Activated naive CD4-positive, alpha-beta T cell treated with anti-CD3 and anti-CD28 coated beads, Interleukin-2, amount 10 ng/mL, durations not matched to agents 7 days and 5 days (primary cell): ENCODE results near the gene THRB.

Source experiments
- CTCF ChIA-PET: fragments of 350-600 bp; sonication (Branson Sonifier 250); formaldehyde crosslinking; loops from one replicate; lab custom pipeline; 2021; ENCODE audit warnings: antibody characterized with exemption; lab: Charles Lee
- DNase-seq: peaks from one replicate; pipeline ENCODE4 v3.0.0-alpha.2; 2020
- H3K27ac Mint-ChIP-seq: one replicate; pipeline ENCODE4 v1.8.0; 2021; ENCODE audit warnings: mild to moderate bottlenecking, moderate library complexity, mixed read lengths
- H3K27me3 Mint-ChIP-seq: one replicate; pipeline ENCODE4 v1.8.0; 2021; ENCODE audit warnings: mild to moderate bottlenecking, mixed read lengths
- H3K36me3 Mint-ChIP-seq: one replicate; pipeline ENCODE4 v1.8.0; 2021; ENCODE audit warnings: mixed read lengths
- H3K4me1 Mint-ChIP-seq: one replicate; pipeline ENCODE4 v1.8.0; 2021; ENCODE audit warnings: mixed read lengths
- H3K4me3 Mint-ChIP-seq: one replicate; pipeline ENCODE4 v1.8.0; 2021; ENCODE audit warnings: mild to moderate bottlenecking, moderate library complexity, mixed read lengths
- H3K9me3 Mint-ChIP-seq: one replicate; pipeline ENCODE4 v1.8.0; 2021; ENCODE audit warnings: mixed read lengths

THRB gene

DNA sequence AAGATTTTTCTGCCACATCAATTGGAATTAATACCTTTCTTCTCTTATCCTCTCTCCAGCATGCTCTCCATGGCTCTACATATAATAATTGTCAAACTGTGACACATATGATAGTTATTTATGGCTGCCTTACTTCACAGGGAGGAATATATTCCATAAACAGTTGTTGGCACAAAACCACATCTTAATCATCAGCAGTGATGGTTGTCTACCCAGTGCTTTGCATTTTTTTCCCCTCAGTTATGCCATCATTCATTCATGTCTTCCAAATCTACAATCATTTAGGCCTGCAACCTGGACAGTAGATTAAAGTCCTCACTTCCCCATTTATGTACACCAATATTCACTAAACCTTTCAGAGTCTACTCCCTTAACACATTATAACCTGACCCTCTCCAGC lies 107.7 kb downstream of the THRB start:
- no peak for DNase-seq
- no peaks in the 10 kb centered on the region for H3K36me3 Mint-ChIP-seq
- H3K27ac Mint-ChIP-seq = no peak overlapping the region
- CTCF ChIA-PET = no interaction called here
- H3K4me3 Mint-ChIP-seq = no peak overlapping the region
- H3K9me3 Mint-ChIP-seq = no peaks in the 10 kb centered on the region
- H3K4me1 Mint-ChIP-seq = no peaks in the 10 kb centered on the region
- H3K27me3 Mint-ChIP-seq = no peaks in the 10 kb centered on the region

DNA sequence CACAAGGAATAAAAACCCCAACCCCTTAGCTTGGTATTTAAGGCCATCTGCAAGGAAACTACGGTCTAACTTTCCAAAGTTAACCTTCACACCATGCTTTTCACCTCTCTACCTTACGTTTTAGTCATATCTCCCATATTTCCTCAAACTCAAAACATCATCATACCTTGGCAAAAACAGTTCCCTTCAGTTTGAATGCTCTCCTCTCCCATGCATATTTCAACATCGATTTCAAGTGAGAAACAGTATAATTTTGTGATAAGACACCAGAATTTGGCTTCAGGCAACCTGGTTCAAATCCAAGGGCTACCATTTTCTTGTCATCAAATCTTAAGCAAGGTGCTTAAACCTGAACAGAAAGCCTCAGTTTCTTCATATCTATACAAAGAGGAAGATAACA lies 108.2 kb downstream of the THRB start:
- no peaks in the 10 kb centered on the region for H3K9me3 Mint-ChIP-seq
- H3K4me1 Mint-ChIP-seq = no peaks in the 10 kb centered on the region
- no peak overlapping the region for H3K4me3 Mint-ChIP-seq
- H3K36me3 Mint-ChIP-seq = no peaks in the 10 kb centered on the region
- DNase-seq = no peak
- CTCF ChIA-PET = no interaction called here
- H3K27me3 Mint-ChIP-seq = no peaks in the 10 kb centered on the region
- no peak overlapping the region for H3K27ac Mint-ChIP-seq

DNA sequence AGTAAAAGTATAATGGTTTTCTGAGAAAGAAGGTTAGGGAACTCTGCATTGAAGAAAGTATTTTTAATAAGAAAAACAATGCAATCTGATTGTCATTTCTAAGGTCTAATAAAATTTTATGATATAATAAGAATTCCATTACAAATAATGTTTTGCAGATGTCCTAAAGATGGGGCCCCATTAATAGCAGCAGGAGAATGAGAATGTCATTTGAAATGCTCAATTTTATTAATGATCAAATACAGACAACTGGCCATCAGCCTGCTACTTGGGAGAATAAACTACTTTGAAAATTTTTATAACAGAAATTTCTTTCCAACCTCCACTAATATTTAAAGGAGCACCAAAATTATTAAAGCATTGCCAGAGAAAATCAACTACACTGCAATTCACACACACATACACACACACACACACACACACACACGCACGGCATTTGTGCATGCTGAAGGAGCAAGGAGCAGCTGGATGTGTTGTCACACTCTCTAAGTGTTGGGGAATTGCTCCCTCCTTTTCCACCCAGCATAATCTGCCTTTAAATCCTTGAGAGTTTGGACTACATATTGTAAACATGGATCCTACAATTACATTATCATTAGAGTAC lies 109.5 kb downstream of the THRB start:
- H3K36me3 Mint-ChIP-seq = no peaks in the 10 kb centered on the region
- H3K4me3 Mint-ChIP-seq = no peak overlapping the region
- no peak for DNase-seq
- CTCF ChIA-PET = no interaction called here
- H3K27ac Mint-ChIP-seq = no peak overlapping the region
- H3K4me1 Mint-ChIP-seq = no peaks in the 10 kb centered on the region
- H3K9me3 Mint-ChIP-seq = no peaks in the 10 kb centered on the region
- H3K27me3 Mint-ChIP-seq = no peaks in the 10 kb centered on the region

DNA sequence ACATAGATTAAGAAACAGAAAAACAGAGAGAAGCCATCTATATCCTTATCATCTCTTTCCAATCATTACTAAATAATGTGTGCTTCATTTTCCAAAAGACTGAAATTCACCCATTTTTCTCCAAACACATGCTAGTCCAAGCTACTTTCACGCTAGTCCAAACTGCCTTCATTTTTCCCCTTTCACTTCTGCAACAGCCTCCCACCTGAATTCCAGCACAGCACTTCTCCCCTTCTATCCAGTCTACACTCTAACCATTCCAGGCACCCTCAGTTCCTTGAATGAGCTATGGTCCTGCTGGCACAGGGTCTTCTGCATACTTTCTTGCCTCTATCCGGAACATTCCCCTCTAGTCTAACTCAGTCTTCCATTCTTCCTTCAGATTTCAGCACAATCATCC lies 112.0 kb downstream of the THRB start:
- CTCF ChIA-PET = no interaction called here
- H3K4me1 Mint-ChIP-seq = no peaks in the 10 kb centered on the region
- no peaks in the 10 kb centered on the region for H3K36me3 Mint-ChIP-seq
- no peaks in the 10 kb centered on the region for H3K27me3 Mint-ChIP-seq
- no peak overlapping the region for H3K4me3 Mint-ChIP-seq
- no peak overlapping the region for H3K27ac Mint-ChIP-seq
- no peaks in the 10 kb centered on the region for H3K9me3 Mint-ChIP-seq
- DNase-seq = no peak

DNA sequence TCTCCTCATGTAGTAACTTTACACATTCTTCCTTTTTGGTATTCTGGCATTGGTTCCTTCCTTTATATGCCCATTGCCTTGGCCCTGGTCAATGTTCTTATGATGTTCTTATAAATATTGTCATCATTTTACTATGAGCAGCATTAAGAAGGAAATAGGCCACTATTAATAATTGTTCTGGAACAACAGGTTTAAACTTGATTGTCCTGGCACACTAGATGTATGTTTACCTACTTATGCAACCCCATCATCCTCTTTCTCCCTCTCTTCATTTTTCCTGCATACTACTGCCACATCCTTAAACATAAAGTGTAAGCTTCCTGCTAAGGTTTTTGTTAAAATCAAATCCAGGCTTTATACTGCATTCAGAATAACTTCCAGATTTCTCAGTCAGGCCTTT lies 114.7 kb downstream of the THRB start:
- DNase-seq = no peak
- Mint-ChIP-seq H3K27ac (no peak overlapping the region), H3K4me3 (no peak overlapping the region), H3K27me3 (no peaks in the 10 kb centered on the region), H3K9me3 (no peaks in the 10 kb centered on the region), H3K4me1 (no peaks in the 10 kb centered on the region), H3K36me3 (no peaks in the 10 kb centered on the region)
- CTCF ChIA-PET = no interaction called here

DNA sequence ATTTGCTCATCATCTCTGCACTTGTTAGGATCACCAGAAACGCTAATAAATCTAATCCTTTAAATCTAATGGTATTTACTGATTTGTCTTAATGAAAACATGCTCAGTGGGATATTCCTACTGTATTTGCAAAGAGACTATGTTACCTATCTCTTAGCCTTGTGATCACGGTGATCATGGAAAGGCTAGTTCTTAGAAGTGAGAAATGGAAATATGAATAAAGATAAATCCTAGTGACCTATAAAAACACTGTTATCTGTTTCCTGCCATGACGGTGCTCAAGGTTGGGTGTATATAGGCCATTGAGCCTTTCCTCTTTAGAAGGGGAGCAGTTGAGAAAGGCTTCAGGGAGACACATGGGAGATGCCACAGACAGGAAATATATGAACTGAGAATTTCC lies 116.3 kb downstream of the THRB start:
- no peak overlapping the region for H3K4me3 Mint-ChIP-seq
- CTCF ChIA-PET = no interaction called here
- no peaks in the 10 kb centered on the region for H3K9me3 Mint-ChIP-seq
- no peaks in the 10 kb centered on the region for H3K36me3 Mint-ChIP-seq
- no peak for DNase-seq
- no peaks in the 10 kb centered on the region for H3K27me3 Mint-ChIP-seq
- no peaks in the 10 kb centered on the region for H3K4me1 Mint-ChIP-seq
- H3K27ac Mint-ChIP-seq = no peak overlapping the region

DNA sequence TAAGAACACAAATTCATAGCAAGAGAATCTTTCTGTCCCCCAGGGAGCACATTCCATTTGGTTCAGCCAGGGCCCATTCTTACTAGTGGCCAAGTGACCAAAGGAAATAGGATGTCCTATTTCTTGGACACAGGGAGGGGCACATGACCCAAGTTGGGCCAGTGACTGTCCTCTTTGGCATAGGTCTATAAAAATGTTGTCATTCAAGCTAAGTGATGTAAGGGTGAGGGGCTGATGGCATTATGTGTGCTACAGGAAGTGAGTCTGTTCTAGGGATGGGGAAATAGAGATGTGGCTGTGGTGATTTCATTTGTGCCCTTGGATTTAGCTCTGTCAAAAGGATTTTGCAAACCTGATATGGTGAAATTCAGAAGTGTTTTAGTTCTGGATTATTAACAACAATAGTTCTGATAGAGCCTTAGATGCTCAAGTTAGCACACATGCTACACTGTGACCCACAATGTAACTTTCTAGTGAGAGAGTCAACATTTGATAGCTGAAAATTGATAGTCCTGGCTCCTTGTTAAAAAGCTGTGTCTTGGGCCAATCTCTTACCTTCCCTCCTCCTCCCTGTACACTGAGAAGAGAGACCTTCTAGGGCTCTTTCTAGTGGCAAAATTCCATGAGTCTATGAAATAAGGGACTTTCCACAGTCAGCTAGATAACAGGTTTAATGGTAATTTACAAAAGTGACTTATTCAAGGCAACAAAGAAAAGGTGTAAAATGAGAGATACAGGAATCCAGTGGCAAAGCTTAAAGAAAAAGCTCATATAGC lies 117.2 kb downstream of the THRB start:
- H3K4me1 Mint-ChIP-seq = no peaks in the 10 kb centered on the region
- no peaks in the 10 kb centered on the region for H3K36me3 Mint-ChIP-seq
- H3K4me3 Mint-ChIP-seq = no peak overlapping the region
- H3K27ac Mint-ChIP-seq = no peak overlapping the region
- H3K27me3 Mint-ChIP-seq = no peaks in the 10 kb centered on the region
- CTCF ChIA-PET = interaction anchor here (0.6 kb wide), 1 partner anchor 706 kb away, joined by 3 read pairs; no protein-coding TSS in a partner anchor
- no peaks in the 10 kb centered on the region for H3K9me3 Mint-ChIP-seq
- no peak for DNase-seq

DNA sequence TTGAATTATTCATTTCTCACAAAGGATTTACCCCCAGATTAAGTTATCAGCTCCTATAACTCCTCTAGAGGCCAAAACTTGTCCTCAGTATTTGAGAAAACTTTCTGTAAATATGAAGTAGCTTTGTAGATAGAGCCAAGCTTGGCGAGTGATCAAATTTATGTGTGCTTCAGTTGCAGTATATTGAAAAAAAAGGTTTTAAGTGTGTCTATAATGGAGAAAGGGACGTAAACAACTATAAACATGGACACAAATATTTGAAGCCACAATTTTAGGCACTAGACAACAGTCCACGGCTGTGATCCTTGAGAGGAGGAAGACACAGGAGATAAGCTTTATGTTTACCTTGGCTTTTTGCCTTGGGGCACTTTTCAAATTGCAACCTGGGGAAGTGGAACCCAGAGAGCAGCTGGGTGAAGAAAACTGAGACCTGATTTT lies 118.7 kb downstream of the THRB start:
- Mint-ChIP-seq H3K27me3 (no peaks in the 10 kb centered on the region), H3K9me3 (no peaks in the 10 kb centered on the region), H3K4me1 (no peaks in the 10 kb centered on the region), H3K4me3 (no peak overlapping the region), H3K27ac (no peak overlapping the region), H3K36me3 (no peaks in the 10 kb centered on the region)
- DNase-seq = no peak
- CTCF ChIA-PET = no interaction called here

DNA sequence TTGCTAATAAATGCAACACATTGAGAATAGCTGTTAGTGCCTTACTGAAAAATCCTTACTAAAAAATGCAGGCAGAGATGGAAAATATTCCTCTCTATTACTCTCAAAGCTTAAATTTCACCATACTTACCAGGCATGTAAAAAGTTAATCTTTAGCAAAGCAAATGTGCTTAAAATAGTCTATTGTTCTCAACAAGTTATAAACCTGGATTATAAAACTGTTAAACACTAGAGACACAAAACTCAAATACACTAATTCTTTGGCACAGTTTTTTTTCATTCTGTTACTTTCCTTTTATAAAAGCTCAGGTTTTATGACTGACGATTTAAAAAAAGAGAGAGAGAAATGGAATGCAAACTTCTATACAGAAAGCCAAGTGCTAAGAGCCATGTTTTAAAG lies 119.8 kb downstream of the THRB start:
- Mint-ChIP-seq H3K4me3 (no peak overlapping the region), H3K9me3 (no peaks in the 10 kb centered on the region), H3K4me1 (no peaks in the 10 kb centered on the region), H3K36me3 (no peaks in the 10 kb centered on the region), H3K27ac (no peak overlapping the region), H3K27me3 (no peaks in the 10 kb centered on the region)
- DNase-seq = no peak
- CTCF ChIA-PET = no interaction called here

DNA sequence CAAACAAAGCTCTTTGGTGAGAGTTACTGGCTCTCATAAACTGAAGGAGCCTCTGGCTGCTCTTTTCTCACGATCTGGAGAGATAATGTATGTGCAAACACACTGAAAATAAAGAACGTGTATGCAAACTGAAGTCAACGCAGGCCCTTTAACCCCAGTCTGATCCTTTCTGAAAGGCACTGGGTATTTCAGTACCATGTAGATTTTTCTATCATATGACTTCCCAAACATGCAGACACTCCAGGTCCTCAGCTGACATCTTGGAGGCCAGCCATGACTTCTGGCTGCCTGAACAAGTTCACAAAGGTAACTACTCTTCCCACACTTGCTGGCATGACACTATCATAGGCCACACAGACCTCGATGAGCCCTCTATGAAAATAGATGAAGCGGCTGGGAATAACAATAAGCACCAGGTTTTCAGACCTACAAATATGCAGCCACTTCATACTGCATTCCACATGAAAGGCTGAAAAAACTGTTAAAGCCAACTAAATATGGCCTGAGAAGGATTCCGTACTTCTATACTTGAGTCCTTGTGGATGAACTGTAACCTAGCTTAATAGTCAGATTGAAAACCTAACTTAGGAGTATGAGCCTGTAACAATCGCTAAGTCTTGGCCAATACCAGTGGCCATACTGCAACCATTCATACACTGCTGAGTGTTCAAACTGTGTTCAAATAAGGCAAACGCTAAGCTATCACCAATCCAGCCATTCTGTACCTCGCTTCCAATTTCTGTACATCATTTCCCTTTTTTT lies 121.3 kb downstream of the THRB start:
- H3K36me3 Mint-ChIP-seq = no peaks in the 10 kb centered on the region
- no peak for DNase-seq
- no peak overlapping the region for H3K27ac Mint-ChIP-seq
- no peaks in the 10 kb centered on the region for H3K9me3 Mint-ChIP-seq
- H3K4me1 Mint-ChIP-seq = no peaks in the 10 kb centered on the region
- no peaks in the 10 kb centered on the region for H3K27me3 Mint-ChIP-seq
- H3K4me3 Mint-ChIP-seq = no peak overlapping the region
- CTCF ChIA-PET = no interaction called here

DNA sequence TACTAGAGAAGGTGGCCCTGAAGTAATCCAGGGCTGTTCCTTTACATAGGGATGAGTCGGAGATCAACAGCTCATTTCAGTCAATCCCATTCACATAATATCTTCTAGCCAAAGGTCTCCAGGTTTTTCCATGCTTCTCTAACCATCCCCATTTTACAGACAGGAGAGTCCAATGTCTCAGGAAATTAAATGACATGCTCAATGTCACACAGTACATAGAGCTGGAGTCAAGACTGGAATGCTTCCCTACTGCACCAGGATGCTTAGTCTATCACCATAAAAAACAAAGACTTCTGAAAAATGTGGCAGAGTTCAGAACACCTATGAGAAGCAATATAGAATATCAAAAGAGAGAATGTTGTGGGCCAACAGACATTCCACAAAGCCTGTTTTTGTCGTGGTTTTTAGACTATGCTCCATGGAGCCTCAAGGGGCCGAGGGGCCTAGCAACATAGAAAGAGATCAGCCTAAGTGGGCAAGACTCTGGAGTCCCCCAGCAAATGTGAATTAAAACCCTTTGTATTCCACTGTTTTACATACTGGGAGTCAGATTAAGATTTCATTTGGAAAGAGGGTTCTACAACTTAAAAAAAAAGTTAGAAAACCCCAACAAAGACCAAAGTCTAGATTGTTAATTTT lies 122.0 kb downstream of the THRB start:
- Mint-ChIP-seq H3K4me1 (no peaks in the 10 kb centered on the region), H3K9me3 (no peaks in the 10 kb centered on the region), H3K27me3 (no peaks in the 10 kb centered on the region), H3K36me3 (no peaks in the 10 kb centered on the region), H3K27ac (no peak overlapping the region), H3K4me3 (no peak overlapping the region)
- no peak for DNase-seq
- CTCF ChIA-PET = no interaction called here

DNA sequence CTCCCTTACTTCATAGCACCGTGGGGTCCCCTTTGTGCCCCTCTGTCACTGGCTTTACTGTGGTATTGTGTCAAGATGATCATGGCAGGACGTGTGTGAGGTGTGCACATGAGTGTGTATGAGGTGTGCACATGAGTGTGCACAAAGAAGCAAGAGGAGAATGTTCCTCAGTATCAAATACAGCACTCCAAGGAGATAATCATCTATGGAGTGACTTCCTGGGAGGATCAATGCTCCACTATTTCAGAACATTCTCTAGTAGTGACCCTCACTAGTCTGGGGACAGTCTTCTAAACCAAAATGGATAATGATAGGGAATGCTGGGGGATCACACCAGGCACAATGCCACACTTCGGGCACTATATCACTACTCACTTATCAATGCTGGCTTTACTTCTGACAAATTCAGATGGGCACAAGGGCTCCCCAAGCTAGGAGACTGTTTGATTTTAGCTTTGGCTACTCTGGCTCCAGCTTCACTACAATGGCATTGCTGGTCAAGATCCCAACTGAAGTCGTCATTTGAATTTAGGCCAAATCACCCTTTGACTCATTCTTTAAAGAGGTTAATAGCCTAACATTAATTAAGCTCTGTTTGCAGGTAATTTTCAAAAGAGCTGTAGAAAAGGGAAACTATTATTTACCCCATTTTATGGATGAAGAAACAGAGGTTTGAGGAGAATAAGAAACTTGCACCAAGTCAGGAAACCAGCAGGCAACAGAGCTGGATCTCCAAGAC lies 124.1 kb downstream of the THRB start:
- H3K27me3 Mint-ChIP-seq = no peaks in the 10 kb centered on the region
- no peaks in the 10 kb centered on the region for H3K4me1 Mint-ChIP-seq
- H3K4me3 Mint-ChIP-seq = no peak overlapping the region
- CTCF ChIA-PET = no interaction called here
- H3K27ac Mint-ChIP-seq = no peak overlapping the region
- no peak for DNase-seq
- H3K36me3 Mint-ChIP-seq = no peaks in the 10 kb centered on the region
- no peaks in the 10 kb centered on the region for H3K9me3 Mint-ChIP-seq

DNA sequence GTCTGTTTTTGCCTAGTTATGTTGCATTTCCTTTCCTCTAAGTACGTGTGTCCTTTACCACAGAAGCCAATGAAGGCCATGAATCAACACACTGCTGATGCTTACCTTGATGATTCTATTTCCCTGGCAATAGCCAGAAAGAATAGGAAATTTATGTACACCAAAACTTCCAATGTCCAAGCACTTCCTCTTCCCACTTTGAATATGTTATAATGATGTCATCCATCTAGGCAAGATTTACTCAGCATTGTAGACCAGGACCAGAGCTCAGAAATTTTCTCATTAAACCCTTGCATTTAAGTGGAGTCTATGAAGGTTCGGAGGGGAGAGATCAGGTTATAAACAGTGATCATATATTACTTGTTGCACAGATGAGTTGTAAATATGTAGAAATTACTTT lies 126.0 kb downstream of the THRB start:
- H3K36me3 Mint-ChIP-seq = no peaks in the 10 kb centered on the region
- CTCF ChIA-PET = interaction anchor here (0.6 kb wide), 1 partner anchor 369 kb away, joined by 3 read pairs; no protein-coding TSS in a partner anchor
- no peaks in the 10 kb centered on the region for H3K27me3 Mint-ChIP-seq
- DNase-seq = no peak
- no peak overlapping the region for H3K27ac Mint-ChIP-seq
- no peaks in the 10 kb centered on the region for H3K9me3 Mint-ChIP-seq
- H3K4me1 Mint-ChIP-seq = no peaks in the 10 kb centered on the region
- H3K4me3 Mint-ChIP-seq = no peak overlapping the region
